Keratinocyte (primary cell): ENCODE results near the gene SPDL1.

ENCODE experiments used
- CTCF ChIP-seq, 3 experiments: IDR thresholded peaks in 1 of 3; conservative IDR thresholded peaks in 1 of 3; optimal IDR thresholded peaks in 1 of 3; 2 replicates in 2 of 3; 3 replicates in 1 of 3; pipeline versions ENCODE3 to v1.5.1; 2011; ENCODE audit warnings: low read length in 3 of 3, mild to moderate bottlenecking in 3 of 3, moderate library complexity in 2 of 3, control low read depth in 1 of 3, inconsistent platforms in 1 of 3; ENCODE audit not compliant: insufficient read depth in 2 of 3; ENCODE audit errors: extremely low read depth in 1 of 3
- EZH2 ChIP-seq: IDR thresholded peaks from one replicate; pipeline ENCODE4 v1.6.1; 2012; ENCODE audit warnings: inconsistent platforms, mild to moderate bottlenecking, low read length, moderate library complexity

GRCh38 chr5:169610606-169611005 lies 27.0 kb downstream of the SPDL1 start:
- TF ChIP-seq CTCF (optimal IDR thresholded peaks at IDR 0.05 in 1 of 3, IDR thresholded peaks at IDR 0.05 in 1 of 3, conservative IDR thresholded peaks at IDR 0.05 in 1 of 3; ENCODE audit: extremely low read depth in 1 of 3, insufficient read depth in 2 of 3, low read length in 3 of 3) (no peak), EZH2 (no peak)
